GM12872 (cell line): ENCODE results near the gene MYO3A.

Experiments
- CTCF ChIP-seq: IDR thresholded peaks from 3 replicates; pipeline ENCODE4 v1.5.1; 2011; ENCODE audit warnings: low read depth, mild to moderate bottlenecking, low read length, moderate library complexity; ENCODE audit not compliant: insufficient read depth

The MYO3A gene

GRCh38 chr10:25901199-25901598 lies 32.8 kb upstream of the MYO3A start:
- no peak for TF ChIP-seq CTCF

GRCh38 chr10:25902002-25902401 lies 32.0 kb upstream of the MYO3A start:
- no peak for TF ChIP-seq CTCF

- TF ChIP-seq CTCF, result no peak
Observed at GRCh38 chr10:25907261-25907660, 26.8 kb upstream of the MYO3A start.

GRCh38 chr10:25912866-25913265 lies 21.2 kb upstream of the MYO3A start:
- TF ChIP-seq CTCF, result no peak

GRCh38 chr10:25914776-25915175 lies 19.3 kb upstream of the MYO3A start:
- TF ChIP-seq CTCF, result no peak

- peak; percentile 31; the same call in 2 of the 3 replicates for TF ChIP-seq CTCF
Observed at GRCh38 chr10:25934621-25935139, 651 bp downstream of the MYO3A start.

GRCh38 chr10:25938405-25938804 lies 4.4 kb downstream of the MYO3A start:
- no peak for TF ChIP-seq CTCF
